Activated CD8-positive, alpha-beta memory T cell treated with anti-CD3 and anti-CD28 coated beads, Interleukin-2, amount 10 ng/mL, durations not matched to agents 7 days and 5 days (primary cell): ENCODE data around the gene MCAT. TPM values are rescaled to one million over a fixed set of nuclear protein-coding genes. Genes with fewer than 3 reads are reported as not detected.

ENCODE experiments used
- ATAC-seq: fragments of 150-1000 bp; cut with Tn5 transposase; one replicate; pipeline ENCODE4 v1.10.0; 2021; ENCODE audit warnings: moderate library complexity
- CTCF ChIA-PET: fragments of 350-600 bp; sonication (Branson Sonifier 250); formaldehyde crosslinking; loops from one replicate; lab custom pipeline; 2021; ENCODE audit warnings: antibody characterized with exemption; lab: Charles Lee
- DNase-seq: peaks from one replicate; pipeline ENCODE4 v3.0.0-alpha.2; 2020
- H3K27ac Mint-ChIP-seq: one replicate; pipeline ENCODE4 v1.8.0; 2021; ENCODE audit warnings: mild to moderate bottlenecking, mixed read lengths
- H3K27me3 Mint-ChIP-seq: one replicate; pipeline ENCODE4 v1.8.0; 2021; ENCODE audit warnings: mixed read lengths
- H3K36me3 Mint-ChIP-seq: one replicate; pipeline ENCODE4 v1.8.0; 2021; ENCODE audit warnings: mild to moderate bottlenecking, mixed read lengths
- H3K4me1 Mint-ChIP-seq: one replicate; pipeline ENCODE4 v1.8.0; 2021; ENCODE audit warnings: mixed read lengths
- H3K4me3 Mint-ChIP-seq: one replicate; pipeline ENCODE4 v1.8.0; 2021; ENCODE audit warnings: mild to moderate bottlenecking, moderate library complexity, mixed read lengths
- H3K9me3 Mint-ChIP-seq: one replicate; pipeline ENCODE4 v1.8.0; 2022; ENCODE audit warnings: low read depth, mixed read lengths
- total RNA-seq, 2 experiments: library from RNA; stranded (reverse); gene quantifications; one replicate each; pipeline ENCODE4 v1.2.3, GENCODE V29; 2021

The MCAT gene
- total RNA-seq, 2 experiments from 2014 or later, result 10.7 to 13.2 TPM

- DNase-seq (no peak), ATAC-seq (no peak)
- CTCF ChIA-PET, result no interaction called here
- Mint-ChIP-seq H3K27ac (no peak overlapping the region), H3K4me3 (no peak overlapping the region), H3K27me3 (no peaks in the 10 kb centered on the region), H3K9me3 (no peaks in the 10 kb centered on the region), H3K4me1 (peaks cover 20% of the 10 kb centered on the region), H3K36me3 (peaks cover 29% of the 10 kb centered on the region)
Measured at GRCh38 chr22:43179911-43180195, 36.7 kb upstream of the MCAT start.

GRCh38 chr22:43179146-43179910 is 36.1 kb upstream of the MCAT start:
- peaks cover 16% of the 10 kb centered on the region for H3K4me1 Mint-ChIP-seq
- CTCF ChIA-PET, result no interaction called here

DNA sequence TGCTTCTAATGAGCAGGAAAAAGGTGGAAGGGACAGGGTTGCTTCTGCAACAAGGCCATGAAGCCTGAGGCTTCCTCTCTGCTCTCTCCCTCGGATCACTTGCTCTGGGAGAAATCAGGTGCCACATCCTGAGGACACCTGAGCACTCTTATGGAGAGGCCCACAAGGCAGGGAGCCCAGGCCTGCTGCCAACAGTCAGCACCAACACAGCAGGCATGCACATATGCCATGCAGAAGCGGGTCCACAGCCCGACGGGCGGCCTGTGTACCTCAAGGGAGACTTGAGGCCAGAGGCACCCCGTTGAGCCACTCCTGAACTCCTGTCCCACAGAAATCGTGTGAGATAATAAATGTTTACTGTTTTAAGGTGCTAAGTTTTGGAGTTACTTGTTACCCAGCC is 34.3 kb upstream of the MCAT start:
- H3K36me3 Mint-ChIP-seq, result peaks cover 31% of the 10 kb centered on the region
- ATAC-seq (no peak), DNase-seq (no peak)
- H3K4me1 Mint-ChIP-seq, result peaks cover 3% of the 10 kb centered on the region
- H3K27ac Mint-ChIP-seq, result no peak overlapping the region
- CTCF ChIA-PET, result no interaction called here
- no peak overlapping the region for H3K4me3 Mint-ChIP-seq
- H3K9me3 Mint-ChIP-seq, result no peaks in the 10 kb centered on the region
- no peaks in the 10 kb centered on the region for H3K27me3 Mint-ChIP-seq

More at GRCh38 chr22:43179146-43179910, 36.1 kb upstream of the MCAT start:
- H3K27me3 Mint-ChIP-seq, result no peaks in the 10 kb centered on the region
- H3K27ac Mint-ChIP-seq, result no peak overlapping the region
- H3K36me3 Mint-ChIP-seq, result peaks cover 29% of the 10 kb centered on the region
- H3K4me3 Mint-ChIP-seq, result no peak overlapping the region
- ATAC-seq, result no peak
- DNase-seq, result no peak
- H3K9me3 Mint-ChIP-seq, result no peaks in the 10 kb centered on the region

DNA sequence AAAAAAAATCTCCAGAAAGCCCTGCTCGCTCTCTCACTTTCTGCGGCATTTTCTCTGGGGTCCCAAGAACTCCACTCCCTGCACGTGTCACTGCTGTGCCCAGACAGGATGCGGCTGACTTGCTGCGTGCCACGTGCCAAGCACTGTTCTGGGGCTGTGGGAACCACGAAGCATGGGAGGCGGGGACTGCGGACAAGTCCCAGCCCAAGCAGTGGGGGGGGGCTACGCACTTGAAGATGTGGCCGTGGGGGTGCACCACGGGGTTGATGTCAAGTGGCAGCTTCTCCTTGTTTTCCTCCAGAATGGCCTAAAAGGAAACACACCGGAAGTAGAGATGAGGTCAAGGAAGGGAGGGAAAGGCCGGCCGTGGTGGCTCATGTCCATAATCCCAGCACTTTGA is 32.9 kb upstream of the MCAT start:
- no peak overlapping the region for H3K4me3 Mint-ChIP-seq
- no peaks in the 10 kb centered on the region for H3K27me3 Mint-ChIP-seq
- peaks cover 30% of the 10 kb centered on the region for H3K36me3 Mint-ChIP-seq
- peaks cover 9% of the 10 kb centered on the region for H3K4me1 Mint-ChIP-seq
- H3K9me3 Mint-ChIP-seq, result no peaks in the 10 kb centered on the region
- no peak for ATAC-seq
- no peak overlapping the region for H3K27ac Mint-ChIP-seq
- no peak for DNase-seq
- CTCF ChIA-PET, result no interaction called here

DNA sequence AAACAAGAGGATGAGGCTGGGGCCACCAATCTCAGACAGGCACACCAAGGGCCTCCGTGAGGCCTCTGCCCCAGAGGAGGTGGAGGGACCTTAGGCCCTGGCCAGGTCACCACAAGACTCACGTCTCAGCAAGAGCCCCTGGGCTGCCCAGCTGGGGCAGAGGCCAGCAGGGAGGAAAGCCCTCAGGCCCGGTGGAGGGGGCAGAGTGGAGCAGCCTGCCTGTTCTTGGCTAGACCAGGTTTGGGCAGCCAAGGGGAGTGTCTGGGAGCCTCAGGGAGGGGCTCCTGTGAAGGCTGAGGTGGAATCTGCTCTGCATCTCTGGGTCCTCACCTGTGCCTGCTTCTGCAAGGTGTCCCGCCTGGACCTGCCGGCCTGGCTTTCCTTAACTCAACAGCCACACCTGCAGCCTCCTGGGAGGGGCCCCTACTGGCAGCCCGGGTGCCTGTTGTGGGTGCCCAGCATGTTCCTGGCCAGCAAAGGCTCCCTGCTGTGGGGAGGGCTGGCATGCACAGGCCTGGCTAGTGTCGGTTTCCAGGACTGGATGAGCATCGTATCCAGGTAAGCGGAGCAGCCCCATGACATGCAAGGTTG is 31.8 kb upstream of the MCAT start:
- Mint-ChIP-seq H3K9me3 (no peaks in the 10 kb centered on the region), H3K4me3 (no peak overlapping the region), H3K27me3 (no peaks in the 10 kb centered on the region), H3K27ac (no peak overlapping the region), H3K36me3 (peaks cover 28% of the 10 kb centered on the region), H3K4me1 (peaks cover 16% of the 10 kb centered on the region)
- ATAC-seq, result no peak
- CTCF ChIA-PET, result interaction anchor here (0.7 kb wide), 2 partner anchors 17 to 213 kb away, joined by 3 read pairs; no protein-coding TSS in a partner anchor
- DNase-seq, result no peak

DNA sequence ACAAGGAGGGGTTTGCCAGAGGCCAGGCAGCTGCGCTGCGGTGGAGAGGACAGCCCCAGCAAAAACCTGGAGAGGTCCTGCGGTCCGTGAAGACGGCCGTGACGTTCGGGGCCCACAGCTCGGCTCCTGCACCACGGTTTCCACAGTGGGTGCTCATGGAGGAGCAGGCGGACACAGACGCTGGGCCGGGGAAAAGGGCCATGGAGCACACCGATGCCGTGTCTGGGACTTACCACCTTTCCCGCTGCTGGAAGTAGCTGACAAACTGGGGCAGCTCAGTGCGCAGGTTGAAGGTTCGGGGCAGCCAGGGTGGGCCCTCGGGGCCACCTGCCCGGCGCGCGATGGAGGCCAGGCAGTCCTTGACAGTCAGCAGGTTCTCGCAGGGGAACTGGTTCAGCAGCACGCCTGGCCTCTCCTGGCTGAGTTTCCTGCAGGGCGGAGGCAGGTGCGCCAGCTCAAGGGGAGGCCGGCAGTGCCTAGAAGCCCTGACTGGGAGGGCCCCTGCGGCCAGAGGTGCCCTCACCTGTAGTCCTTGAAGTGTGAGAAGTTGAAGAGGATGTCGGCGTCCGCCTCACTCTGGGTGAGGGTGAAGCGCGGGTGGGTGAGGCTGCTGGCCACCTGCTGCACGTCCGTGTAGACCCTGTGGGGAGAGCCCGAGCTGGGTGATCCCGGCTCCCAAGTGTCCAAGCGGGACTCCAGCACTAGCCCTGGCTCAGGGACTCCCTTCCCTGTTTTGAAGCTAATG is 30.9 kb upstream of the MCAT start:
- DNase-seq, result no peak
- ATAC-seq, result no peak
- peaks cover 20% of the 10 kb centered on the region for H3K36me3 Mint-ChIP-seq
- no peak overlapping the region for H3K27ac Mint-ChIP-seq
- H3K4me1 Mint-ChIP-seq, result peaks cover 16% of the 10 kb centered on the region
- CTCF ChIA-PET, result no interaction called here
- no peaks in the 10 kb centered on the region for H3K9me3 Mint-ChIP-seq
- H3K27me3 Mint-ChIP-seq, result no peaks in the 10 kb centered on the region
- no peak overlapping the region for H3K4me3 Mint-ChIP-seq

DNA sequence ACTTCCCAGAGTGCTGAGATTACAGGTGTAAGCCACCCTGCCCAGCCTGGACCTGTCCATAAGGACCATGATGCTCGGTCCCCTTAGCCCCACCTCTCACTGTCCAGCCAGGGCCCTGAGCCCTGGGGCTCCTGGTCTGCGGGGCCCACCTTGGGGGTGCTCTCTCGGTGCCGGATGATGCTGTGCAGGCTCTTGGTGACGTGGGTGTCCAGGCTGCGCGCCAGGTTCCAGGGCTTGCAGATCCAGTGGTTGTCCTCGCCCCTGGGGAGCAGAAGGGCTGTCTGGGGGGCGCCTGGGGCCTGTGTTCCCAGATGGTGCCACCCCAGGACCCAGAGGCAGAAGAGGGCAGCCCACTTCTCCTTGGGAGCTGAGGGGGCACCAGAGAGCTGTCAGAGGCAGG is 30.4 kb upstream of the MCAT start:
- Mint-ChIP-seq H3K27me3 (no peaks in the 10 kb centered on the region), H3K36me3 (peaks cover 14% of the 10 kb centered on the region), H3K27ac (no peak overlapping the region), H3K4me1 (peaks cover 20% of the 10 kb centered on the region), H3K9me3 (no peaks in the 10 kb centered on the region), H3K4me3 (no peak overlapping the region)
- CTCF ChIA-PET, result no interaction called here
- DNase-seq (no peak), ATAC-seq (no peak)

DNA sequence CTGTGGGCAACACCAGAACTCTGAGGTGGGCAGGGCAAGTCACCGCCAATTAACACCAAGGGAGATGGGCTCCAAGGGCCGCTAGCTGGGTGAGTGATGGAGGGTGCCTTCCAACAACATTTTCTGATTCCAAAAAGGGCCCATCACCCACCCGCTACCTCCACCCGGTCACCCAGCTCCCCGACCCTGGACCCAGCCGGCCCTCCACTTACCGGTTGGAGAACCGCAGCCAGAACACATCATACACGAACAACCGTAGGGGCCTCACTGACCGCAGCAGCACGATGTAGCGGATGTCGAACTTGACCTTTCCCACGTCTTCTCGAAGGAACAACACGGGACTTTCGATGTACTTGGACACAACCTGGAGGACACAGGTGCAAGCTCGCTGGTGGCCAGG is 29.0 kb upstream of the MCAT start:
- Mint-ChIP-seq H3K27me3 (no peaks in the 10 kb centered on the region), H3K9me3 (no peaks in the 10 kb centered on the region), H3K36me3 (peaks cover 5% of the 10 kb centered on the region), H3K4me3 (no peak overlapping the region), H3K27ac (no peak overlapping the region), H3K4me1 (peaks cover 20% of the 10 kb centered on the region)
- DNase-seq, result no peak
- CTCF ChIA-PET, result no interaction called here
- ATAC-seq, result no peak

DNA sequence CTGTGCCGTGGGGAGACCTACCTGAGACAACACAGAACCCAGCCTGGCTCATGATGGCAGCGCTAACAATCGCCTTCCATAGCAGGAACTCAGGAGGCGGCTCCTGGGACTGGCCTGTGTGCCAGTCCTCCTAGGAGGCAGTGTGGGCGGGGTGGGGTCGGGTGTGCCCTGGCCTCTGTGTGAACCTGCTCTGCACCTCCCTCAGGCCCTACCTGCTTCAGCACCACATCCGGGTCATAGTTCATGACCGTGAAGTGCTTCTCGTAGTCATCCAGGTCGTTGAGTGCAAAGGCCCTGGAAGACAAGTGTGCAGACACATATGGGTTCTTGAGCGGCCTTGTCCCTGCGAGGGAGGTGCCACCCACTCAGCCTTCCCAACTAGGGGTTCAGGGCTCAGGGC is 28.4 kb upstream of the MCAT start:
- Mint-ChIP-seq H3K27me3 (no peaks in the 10 kb centered on the region), H3K36me3 (peaks cover 5% of the 10 kb centered on the region), H3K4me1 (peaks cover 20% of the 10 kb centered on the region), H3K4me3 (no peak overlapping the region), H3K9me3 (no peaks in the 10 kb centered on the region), H3K27ac (no peak overlapping the region)
- no peak for ATAC-seq
- CTCF ChIA-PET, result no interaction called here
- no peak for DNase-seq

DNA sequence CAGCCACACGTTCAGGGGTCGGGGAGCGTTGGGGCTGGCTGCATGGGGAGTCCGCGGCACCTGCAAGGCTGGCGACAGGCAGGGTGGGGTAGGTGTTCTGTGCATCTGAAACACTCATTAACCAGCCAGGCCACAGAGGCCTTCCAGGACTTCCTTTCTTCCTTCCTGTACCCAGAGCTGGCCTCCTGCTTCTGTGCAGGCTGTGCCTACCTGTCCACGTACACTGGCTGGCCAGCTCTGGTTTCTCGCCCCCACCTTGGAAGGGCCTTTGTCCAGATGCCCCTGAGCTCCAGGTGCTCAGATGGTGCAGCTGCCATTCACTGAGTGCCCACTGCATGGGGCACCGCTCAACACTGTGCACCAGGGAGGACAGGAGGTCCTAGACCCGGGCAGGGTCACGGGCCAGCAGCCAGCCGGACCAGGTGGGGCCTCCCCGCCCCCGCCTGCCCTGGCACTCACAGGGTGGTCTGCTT is 27.9 kb upstream of the MCAT start:
- Mint-ChIP-seq H3K9me3 (no peaks in the 10 kb centered on the region), H3K4me3 (no peak overlapping the region), H3K4me1 (peaks cover 18% of the 10 kb centered on the region), H3K27me3 (no peaks in the 10 kb centered on the region), H3K27ac (peak overlapping the region; percentile 69), H3K36me3 (peaks cover 5% of the 10 kb centered on the region)
- ATAC-seq (no peak), DNase-seq (no peak)
- CTCF ChIA-PET, result no interaction called here

DNA sequence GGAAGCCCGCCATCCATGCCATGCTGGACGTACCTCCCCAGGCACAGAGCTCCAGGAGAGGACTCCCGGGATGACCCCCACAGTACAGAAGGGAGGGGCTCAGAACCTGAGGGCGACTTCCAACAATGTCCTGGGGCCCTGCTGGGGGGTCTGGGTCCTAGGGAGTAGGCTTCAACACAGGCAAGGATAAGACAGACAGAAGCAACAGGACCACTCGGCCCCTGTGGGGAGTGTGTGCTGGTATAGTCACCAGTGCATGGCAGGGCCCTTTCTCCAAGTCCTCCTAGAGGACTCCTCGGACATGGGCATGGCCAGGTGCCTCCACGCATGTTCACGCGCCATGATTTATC is 26.9 kb upstream of the MCAT start:
- H3K27ac Mint-ChIP-seq, result no peak overlapping the region
- H3K4me3 Mint-ChIP-seq, result no peak overlapping the region
- no peak for DNase-seq
- no peaks in the 10 kb centered on the region for H3K27me3 Mint-ChIP-seq
- no peak for ATAC-seq
- H3K36me3 Mint-ChIP-seq, result peaks cover 5% of the 10 kb centered on the region
- CTCF ChIA-PET, result no interaction called here
- peaks cover 17% of the 10 kb centered on the region for H3K4me1 Mint-ChIP-seq
- H3K9me3 Mint-ChIP-seq, result no peaks in the 10 kb centered on the region

DNA sequence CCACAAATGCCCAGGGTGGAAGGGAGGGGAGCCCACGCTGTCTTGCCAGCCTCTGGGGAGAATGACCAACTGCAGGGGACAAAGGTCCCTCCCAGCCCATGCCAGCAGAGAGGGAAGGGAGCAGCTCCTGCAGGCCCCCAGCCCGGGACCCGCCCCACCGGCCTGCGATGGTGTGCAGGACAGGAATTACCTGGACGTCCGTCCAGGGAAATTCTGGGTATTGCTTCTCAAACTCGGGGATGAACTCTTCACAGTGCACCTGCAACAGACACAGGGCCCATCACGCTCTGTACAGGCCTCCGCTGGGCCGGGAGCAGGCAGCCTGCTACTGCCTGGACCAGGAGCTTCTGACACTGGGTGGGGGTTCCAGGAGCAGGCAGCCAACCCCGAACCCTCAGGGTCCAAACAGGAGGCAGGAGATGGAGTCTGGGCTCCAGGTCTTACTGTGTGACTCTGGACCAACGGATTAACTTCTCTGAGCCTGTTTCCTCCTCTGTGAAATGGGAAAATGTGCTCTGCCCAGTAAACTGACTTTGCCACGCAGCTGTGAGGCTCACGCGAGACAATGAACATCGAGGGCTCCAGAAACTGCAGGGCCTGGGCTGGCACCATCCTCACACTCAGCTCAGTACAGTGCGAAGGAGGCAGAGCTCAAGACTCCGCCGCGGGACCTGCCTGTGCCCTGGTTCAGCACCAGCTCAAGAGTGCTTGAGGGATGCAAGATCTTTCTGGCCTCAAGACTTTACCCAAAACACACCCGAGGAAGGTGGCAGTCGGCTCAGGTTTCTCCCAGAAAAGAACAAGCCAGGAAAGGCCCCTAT is 26.3 kb upstream of the MCAT start:
- H3K9me3 Mint-ChIP-seq, result no peaks in the 10 kb centered on the region
- H3K4me1 Mint-ChIP-seq, result peaks cover 17% of the 10 kb centered on the region
- H3K36me3 Mint-ChIP-seq, result peaks cover 5% of the 10 kb centered on the region
- DNase-seq, result no peak
- H3K27me3 Mint-ChIP-seq, result no peaks in the 10 kb centered on the region
- CTCF ChIA-PET, result no interaction called here
- no peak overlapping the region for H3K27ac Mint-ChIP-seq
- no peak overlapping the region for H3K4me3 Mint-ChIP-seq
- no peak for ATAC-seq
